ENCODE results near the gene CNTNAP5.

CNTNAP5 gene

GRCh38 chr2:124623560-124623959 lies 598.5 kb downstream of the CNTNAP5 start:
- DNase-seq (ENCODE audit: low read depth): no peak

- DNase-seq (ENCODE audit: low read depth): no peak
These were observed 600.5 kb downstream of the CNTNAP5 start for GRCh38 chr2:124625561-124625960.

- DNase-seq (ENCODE audit: low read depth): no peak
These were observed 601.9 kb downstream of the CNTNAP5 start for GRCh38 chr2:124626993-124627392.

DNA sequence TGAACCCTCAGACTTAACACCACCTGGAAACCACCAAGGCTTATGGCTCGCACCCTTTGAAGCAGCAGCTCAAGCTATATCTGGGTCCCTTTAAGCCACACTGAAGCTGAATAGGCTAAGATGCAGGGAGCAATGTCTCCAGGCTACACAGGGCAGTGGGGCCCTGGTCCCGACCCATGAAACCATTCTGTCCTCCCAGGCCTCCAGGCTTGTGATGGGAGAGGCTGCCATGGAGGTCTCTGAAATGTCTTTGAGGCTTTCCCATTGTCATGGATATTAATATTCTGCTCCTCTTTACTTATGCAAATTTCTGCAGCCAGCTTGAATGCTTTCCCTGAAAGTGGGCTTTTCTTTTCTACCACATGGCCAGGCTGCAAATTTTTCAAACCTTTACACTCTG lies 608.7 kb downstream of the CNTNAP5 start:
- DNase-seq (ENCODE audit: low read depth): no peak

DNA sequence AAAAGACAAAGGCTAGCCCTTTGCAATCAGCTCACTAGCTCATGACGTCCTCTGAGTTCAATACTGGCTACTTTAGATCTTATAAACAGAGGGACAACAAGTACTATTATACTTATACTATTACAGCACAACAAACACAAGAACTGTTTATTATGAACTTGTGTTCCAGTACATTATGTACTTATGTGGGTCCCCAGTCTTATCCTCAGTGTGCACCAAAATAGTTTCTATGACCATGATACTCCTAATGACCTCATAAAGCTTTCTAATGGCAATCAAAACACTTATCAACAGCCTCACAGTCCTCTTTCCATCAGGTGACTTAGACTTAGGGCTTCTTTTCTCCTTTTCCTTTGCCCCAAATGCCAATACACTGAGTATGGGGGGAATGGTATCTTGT lies 614.4 kb downstream of the CNTNAP5 start:
- DNase-seq (ENCODE audit: low read depth): no peak

- no peak for DNase-seq (ENCODE audit: low read depth)
These were observed 615.2 kb downstream of the CNTNAP5 start for GRCh38 chr2:124640221-124640750.

- no peak for DNase-seq (ENCODE audit: low read depth)
These were observed 621.2 kb downstream of the CNTNAP5 start for GRCh38 chr2:124646166-124646815.

GRCh38 chr2:124647245-124647644 lies 622.2 kb downstream of the CNTNAP5 start:
- no peak for DNase-seq (ENCODE audit: low read depth)

- DNase-seq (ENCODE audit: low read depth): no peak
These were observed 622.6 kb downstream of the CNTNAP5 start for GRCh38 chr2:124647663-124648062.

GRCh38 chr2:124649001-124649400 lies 623.9 kb downstream of the CNTNAP5 start:
- DNase-seq (ENCODE audit: low read depth): no peak

DNA sequence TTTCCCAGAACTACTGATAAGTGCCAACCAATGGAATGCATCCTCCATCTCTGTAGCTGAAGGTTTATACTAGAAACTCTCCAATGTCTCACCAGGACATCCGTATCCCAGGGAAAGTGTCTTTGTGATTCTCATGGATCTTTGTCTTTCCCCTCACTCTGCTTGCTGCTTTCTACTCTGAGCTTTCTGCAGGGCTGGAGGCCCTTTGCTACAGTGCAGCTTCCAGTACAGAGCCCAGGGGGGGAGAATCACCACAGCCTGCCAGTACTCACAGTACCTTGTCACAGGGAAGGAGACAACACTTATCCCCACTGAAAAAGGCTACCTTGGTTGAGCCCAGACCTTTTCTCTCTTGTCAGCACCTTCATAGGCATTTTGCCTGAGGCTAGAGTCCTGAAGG lies 627.0 kb downstream of the CNTNAP5 start:
- no peak for DNase-seq (ENCODE audit: low read depth)

DNA sequence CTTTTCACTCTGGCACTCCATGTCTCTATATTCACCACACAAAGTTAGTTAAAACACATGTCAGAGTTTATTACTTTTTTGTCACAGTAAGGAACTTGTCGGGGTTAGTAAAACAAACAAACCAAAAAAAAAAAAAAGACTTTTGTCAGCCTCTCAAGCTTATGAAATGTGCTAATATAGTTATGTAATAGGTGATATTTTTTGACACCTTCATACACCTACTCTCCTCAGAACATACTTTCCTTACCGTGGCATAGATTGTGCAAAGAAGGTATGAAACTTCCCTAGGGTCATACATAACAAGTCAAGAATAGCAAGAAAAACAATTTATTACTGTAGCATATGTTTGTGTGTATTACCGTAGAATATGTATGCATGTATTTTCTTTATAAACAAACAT lies 633.3 kb downstream of the CNTNAP5 start:
- no peak for DNase-seq (ENCODE audit: low read depth)

- DNase-seq (ENCODE audit: low read depth): no peak
These were observed 636.5 kb downstream of the CNTNAP5 start for GRCh38 chr2:124661558-124661957.

DNA sequence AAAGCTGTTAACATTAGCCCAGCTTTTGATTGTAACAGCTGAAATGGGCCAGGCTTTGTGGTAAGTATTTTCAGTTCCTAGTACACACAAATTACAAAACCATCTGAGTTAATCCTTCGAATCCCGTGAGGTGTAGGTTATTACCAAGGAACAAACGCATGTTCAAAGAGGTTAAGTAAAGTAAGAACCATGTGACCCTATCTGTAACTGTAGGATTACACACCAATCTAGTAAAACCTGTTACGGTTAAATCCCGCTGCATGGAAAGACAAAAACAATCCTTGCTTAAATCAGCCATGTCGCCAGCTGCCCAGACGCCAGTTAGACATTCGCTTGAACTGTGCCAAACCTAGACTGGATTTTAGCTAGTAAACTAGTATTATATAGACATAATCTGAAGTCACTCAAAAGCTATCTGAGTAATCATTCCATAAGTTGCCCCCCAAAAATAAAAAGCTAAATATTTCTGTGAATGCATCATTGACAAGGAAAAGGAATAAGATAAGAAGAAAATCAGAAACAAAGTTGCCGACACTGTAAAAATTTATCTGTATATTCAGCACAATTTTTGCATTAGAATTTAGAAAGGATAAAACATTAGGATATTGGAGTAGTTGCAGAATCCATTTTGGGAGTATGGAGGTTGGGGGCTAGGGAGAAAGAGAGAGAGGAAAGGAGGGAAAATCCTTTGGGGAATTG lies 638.0 kb downstream of the CNTNAP5 start:
- DNase-seq (ENCODE audit: low read depth): no peak

GRCh38 chr2:124663645-124663997 lies 638.5 kb downstream of the CNTNAP5 start:
- no peak for DNase-seq (ENCODE audit: low read depth)

- no peak for DNase-seq (ENCODE audit: low read depth)
These were observed 639.3 kb downstream of the CNTNAP5 start for GRCh38 chr2:124664363-124664762.

- no peak for DNase-seq (ENCODE audit: low read depth)
These were observed 641.9 kb downstream of the CNTNAP5 start for GRCh38 chr2:124666976-124667375.

DNA sequence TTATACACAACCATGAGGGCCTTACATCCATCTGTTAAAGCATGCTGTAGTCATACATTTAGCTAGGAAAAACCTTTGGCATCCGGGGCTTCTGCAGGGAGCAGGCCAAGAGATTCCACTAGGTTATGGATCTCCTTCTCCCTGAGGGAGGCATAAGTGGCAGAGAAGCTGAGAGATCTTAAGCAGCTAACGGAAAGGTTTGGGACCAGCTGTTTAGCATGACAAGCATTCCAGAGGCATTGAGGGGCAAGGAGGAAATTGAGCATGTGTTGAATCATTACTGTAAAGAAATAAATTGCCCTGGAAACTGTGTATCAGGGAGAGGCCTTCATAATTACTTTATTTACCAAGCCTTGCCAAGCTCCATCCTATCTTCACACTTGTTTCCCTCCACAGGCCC lies 643.1 kb downstream of the CNTNAP5 start:
- no peak for DNase-seq (ENCODE audit: low read depth)

- no peak for DNase-seq (ENCODE audit: low read depth)
These were observed 645.1 kb downstream of the CNTNAP5 start for GRCh38 chr2:124670187-124670586.

GRCh38 chr2:124678043-124678442 lies 653.0 kb downstream of the CNTNAP5 start:
- DNase-seq (ENCODE audit: low read depth): peak; percentile 9

DNA sequence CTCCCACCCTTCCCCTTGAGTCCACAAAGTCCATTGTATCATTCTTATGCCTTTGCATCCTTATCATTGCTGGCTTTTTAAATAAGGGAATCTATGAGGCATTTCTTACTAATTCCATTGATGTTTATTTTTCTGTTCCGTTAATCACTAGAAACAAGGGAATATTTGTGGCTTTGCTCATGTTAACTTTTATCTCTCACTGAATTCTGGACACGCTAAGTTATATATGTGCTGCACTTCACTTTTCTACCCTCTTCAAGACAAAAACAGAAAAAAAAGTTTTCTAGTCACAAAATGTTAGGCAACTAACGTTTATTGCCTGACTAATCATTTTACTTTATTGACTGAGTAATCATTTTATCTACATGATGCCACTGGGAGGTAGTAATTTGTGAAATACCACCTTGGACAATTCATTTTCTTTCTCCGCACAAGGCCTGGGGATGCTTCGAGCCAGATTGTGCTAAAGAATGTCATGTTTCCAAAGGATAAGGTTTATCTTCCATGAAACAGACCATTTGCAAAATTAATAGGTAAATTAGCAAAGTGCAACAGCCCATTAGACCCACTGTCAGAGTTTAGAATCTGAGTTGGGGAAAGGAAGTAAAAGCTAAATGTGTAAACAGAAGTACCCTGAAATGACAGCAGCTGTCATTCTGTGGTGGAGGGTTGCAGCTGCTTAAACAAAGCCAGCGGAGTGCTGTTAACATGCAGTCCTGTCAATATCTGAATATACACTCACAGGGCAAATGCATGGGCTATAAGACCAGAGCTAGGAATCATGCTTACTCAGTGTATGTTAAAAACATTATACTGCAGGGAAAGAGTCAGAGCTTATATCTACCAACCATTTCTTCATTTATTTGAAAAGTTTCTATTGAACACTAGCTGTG lies 658.7 kb downstream of the CNTNAP5 start:
- DNase-seq (ENCODE audit: low read depth): peak; percentile 57

- DNase-seq (ENCODE audit: low read depth): no peak
These were observed 664.3 kb downstream of the CNTNAP5 start for GRCh38 chr2:124689348-124689747.

GRCh38 chr2:124692216-124692615 lies 667.1 kb downstream of the CNTNAP5 start:
- DNase-seq (ENCODE audit: low read depth): no peak
